Measurements from ENCODE around the gene SMIM7.

DNA sequence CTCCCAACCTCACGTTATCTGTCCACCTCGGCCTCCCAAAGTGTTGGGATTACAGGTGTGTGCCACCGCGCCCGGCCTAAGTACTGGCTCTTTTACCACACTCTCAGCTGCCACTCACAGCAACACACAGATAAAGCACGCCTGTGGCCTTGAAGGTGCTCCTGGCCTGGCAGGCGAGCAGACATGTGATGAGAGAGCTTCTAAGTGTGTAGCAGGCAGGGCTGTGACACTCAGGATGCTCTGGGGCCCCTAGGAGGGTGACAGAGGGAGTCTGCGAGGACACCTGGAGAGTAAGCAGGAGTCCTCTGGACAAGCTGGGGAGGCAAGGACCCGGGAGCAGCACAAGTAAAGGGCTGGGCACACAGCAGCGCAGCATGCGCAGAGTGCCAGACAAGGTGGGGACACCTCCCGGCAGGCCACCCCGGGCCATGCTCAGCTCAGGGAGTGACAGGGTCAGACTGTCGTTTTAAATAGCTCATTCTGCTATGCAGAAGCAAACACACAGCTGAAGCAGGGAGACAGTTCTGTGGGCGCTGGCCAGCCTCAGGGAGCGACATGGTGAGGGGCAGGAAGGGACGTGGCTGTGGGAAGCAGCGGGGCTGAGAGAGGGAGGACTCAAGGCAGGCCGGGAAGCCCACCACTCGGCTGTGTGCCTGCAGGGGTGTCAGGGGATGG, 58.4 kb downstream of the SMIM7 start:
- TF ChIP-seq POLR2A (IDR thresholded peaks at IDR 0.05; ENCODE audit: low read length) (no peak), GATA1 (IDR thresholded peaks at IDR 0.05; ENCODE audit: low read depth, low read length) (no peak)
